ENCODE results near the gene MTHFR.

Gene MTHFR

DNA sequence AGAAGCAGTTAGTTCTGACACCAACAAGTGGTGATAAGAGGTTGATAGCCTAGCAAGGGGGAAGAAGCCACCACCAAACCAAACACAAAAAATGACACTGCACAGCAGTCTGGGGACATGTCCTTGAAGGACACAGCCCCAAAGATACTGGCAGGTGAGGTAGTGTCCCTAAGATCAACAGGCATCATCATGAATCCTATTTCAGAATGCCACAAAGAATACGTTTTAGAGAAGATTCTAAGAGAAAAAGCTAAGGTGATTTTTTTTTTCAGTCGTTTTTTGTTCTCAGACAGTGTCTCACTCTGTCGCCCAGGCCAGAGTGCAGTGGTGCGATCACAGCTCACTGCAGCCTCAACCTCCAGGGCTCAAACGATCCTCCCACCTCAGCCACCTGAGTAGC lies 19.6 kb downstream of the MTHFR start:
- Histone ChIP-seq H3K9me3 (ENCODE audit: insufficient read depth, low read depth, low read length) (no peaks in the 10 kb centered on the region), H3K4me2 (ENCODE audit: low read length) (no peak overlapping the region), H3K9ac (ENCODE audit: low read length) (no peak overlapping the region), H3K4me3 (ENCODE audit: low read depth, low read length) (no peak overlapping the region), H3K23ac (ENCODE audit: low read length) (no peak overlapping the region), H2BK120ac (ENCODE audit: insufficient read depth, low read length, poor library complexity) (no peak overlapping the region), H3K27me3 (ENCODE audit: insufficient read depth, low read length) (no peaks in the 10 kb centered on the region), H3K14ac (ENCODE audit: low read length) (no peak overlapping the region), H2AK5ac (ENCODE audit: low read length) (no peak overlapping the region), H3K36me3 (ENCODE audit: control insufficient read depth in 1 of 2, insufficient read depth in 2 of 2, low read length in 2 of 2) (peaks cover 12 to 13% of the 10 kb centered on the region in 2 experiments), H4K8ac (ENCODE audit: low read depth, low read length) (no peak overlapping the region), H3K79me1 (ENCODE audit: low read length) (peaks cover 8% of the 10 kb centered on the region), H3K4me1 (ENCODE audit: control insufficient read depth in 1 of 2, insufficient read depth in 2 of 2, low read length in 2 of 2) (peaks cover 14 to 19% of the 10 kb centered on the region in 2 experiments), H3K4ac (ENCODE audit: low read depth, low read length) (no peak overlapping the region), H4K91ac (ENCODE audit: low read depth, low read length) (no peak overlapping the region), H2BK12ac (ENCODE audit: low read length) (no peak overlapping the region), H2AFZ (ENCODE audit: insufficient read depth, low read length, poor library complexity) (no peak overlapping the region), H4K12ac (ENCODE audit: low read depth, low read length) (no peak overlapping the region), H2BK5ac (ENCODE audit: low read depth, low read length, poor library complexity) (no peak overlapping the region), H3K18ac (ENCODE audit: low read length) (no peak overlapping the region), H3K27ac (ENCODE audit: low read depth, low read length) (no peak overlapping the region), H3K79me2 (ENCODE audit: control insufficient read depth, insufficient read depth, low read length, poor library complexity) (no peaks in the 10 kb centered on the region)
- DNase-seq: no peak
- WGBS (ENCODE audit: extremely low coverage, insufficient coverage, insufficient read length): no CpG with 5 or more reads among the region's 5 CpGs

DNA sequence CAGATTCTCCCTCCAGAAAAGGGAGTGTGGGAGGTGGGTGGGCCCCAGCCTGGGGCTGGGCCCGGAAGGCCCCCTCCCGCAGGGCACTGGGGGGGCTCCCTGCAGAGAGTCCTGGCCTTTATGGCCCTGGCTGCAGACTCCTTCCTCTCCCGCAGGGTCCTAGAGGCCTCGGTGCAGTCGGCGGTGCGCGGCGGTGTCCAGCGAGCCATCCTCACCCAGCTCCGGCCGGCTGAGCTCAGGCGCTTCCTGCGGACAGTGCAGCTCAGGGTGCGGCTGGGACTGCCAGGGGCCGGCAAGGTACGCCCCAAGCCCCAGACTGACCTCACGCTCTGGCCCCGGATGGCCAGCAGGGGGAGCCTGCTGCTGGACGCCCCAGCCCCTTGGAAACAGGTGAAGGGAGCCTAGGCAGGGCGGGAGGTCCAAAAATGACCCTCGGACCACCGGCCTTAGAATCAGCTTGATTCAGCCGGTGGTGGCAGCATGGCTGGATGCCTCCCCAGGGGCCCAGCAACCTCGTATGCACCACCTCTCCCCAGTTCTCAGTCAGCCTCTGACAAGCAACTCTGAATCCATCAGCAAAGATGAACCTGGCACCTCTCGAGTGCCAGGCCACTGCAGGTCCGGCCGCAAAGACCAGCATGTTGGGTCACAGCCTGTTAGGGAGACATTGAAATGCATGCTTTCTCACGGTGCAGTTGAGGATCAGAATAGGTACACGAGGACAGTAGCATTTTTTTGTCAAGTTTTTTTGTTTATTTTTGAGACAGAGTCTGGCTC lies 20.6 kb downstream of the MTHFR start:
- H3K14ac ChIP-seq (ENCODE audit: low read length): no peak overlapping the region
- H3K9me3 ChIP-seq (ENCODE audit: insufficient read depth, low read depth, low read length): no peaks in the 10 kb centered on the region
- H2AFZ ChIP-seq (ENCODE audit: insufficient read depth, low read length, poor library complexity): peak overlapping the region; percentile 6
- H3K4me2 ChIP-seq (ENCODE audit: low read length): peak overlapping the region; percentile 20
- DNase-seq: peak; percentile 54 to 69
- no peak overlapping the region for H3K18ac ChIP-seq (ENCODE audit: low read length)
- H3K79me2 ChIP-seq (ENCODE audit: control insufficient read depth, insufficient read depth, low read length, poor library complexity): no peaks in the 10 kb centered on the region
- H3K36me3 ChIP-seq (ENCODE audit: control insufficient read depth in 1 of 2, insufficient read depth in 2 of 2, low read length in 2 of 2): peaks cover 4% of the 10 kb centered on the region in 2 experiments
- no CpG with 5 or more reads among the region's 30 CpGs for WGBS (ENCODE audit: extremely low coverage, insufficient coverage, insufficient read length)
- no peak overlapping the region for H3K9ac ChIP-seq (ENCODE audit: low read length)
- no peak overlapping the region for H4K12ac ChIP-seq (ENCODE audit: low read depth, low read length)
- H4K91ac ChIP-seq (ENCODE audit: low read depth, low read length): no peak overlapping the region
- H4K8ac ChIP-seq (ENCODE audit: low read depth, low read length): peak overlapping the region; percentile 15
- no peak overlapping the region for H3K23ac ChIP-seq (ENCODE audit: low read length)
- no peak overlapping the region for H2BK5ac ChIP-seq (ENCODE audit: low read depth, low read length, poor library complexity)
- peaks cover 10% of the 10 kb centered on the region for H3K79me1 ChIP-seq (ENCODE audit: low read length)
- no peak overlapping the region for H3K27ac ChIP-seq (ENCODE audit: low read depth, low read length)
- no peak overlapping the region for H2BK120ac ChIP-seq (ENCODE audit: insufficient read depth, low read length, poor library complexity)
- H2BK12ac ChIP-seq (ENCODE audit: low read length): no peak overlapping the region
- no peak overlapping the region for H3K4ac ChIP-seq (ENCODE audit: low read depth, low read length)
- no peak overlapping the region for H3K4me3 ChIP-seq (ENCODE audit: low read depth, low read length)
- peaks cover 17 to 22% of the 10 kb centered on the region in 2 experiments for H3K4me1 ChIP-seq (ENCODE audit: control insufficient read depth in 1 of 2, insufficient read depth in 2 of 2, low read length in 2 of 2)
- H3K27me3 ChIP-seq (ENCODE audit: insufficient read depth, low read length): no peaks in the 10 kb centered on the region
- H2AK5ac ChIP-seq (ENCODE audit: low read length): no peak overlapping the region

DNA sequence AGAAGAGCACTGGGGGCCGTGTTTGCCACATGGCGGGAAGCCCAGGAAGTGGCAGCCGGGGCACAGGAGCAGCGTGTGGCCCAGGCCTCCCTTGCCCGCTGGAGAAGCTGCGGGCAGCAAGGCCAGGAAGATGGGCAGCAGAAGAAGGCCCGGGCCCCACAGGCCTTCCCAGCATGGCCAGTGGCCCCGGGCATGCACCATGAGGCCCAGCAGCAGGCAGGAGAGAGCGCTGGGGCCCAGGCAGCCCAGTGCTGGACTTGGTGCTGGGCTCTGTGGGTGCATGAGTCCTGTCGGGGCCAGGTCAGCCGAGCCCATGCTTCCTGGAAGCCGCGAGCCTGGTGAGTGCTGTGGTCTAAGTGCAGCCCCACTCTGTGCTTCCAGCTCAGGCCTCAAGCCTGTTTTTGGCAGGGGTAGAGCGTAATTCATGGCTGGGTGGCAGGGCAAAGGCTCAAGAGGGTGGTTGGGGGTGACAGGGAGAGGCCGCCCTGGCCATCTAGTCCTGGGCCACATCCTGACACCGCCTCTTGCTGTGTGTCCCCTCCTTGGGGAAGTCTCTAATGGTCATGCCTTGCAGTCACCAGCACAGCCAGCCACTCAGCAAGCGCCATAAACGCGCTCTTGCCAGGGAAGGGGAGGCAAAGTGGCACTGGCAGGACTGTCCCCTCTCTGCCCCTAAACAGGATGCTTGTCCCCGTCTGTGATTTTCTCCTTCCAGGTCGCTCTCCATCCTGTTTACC lies 21.3 kb downstream of the MTHFR start:
- H3K27ac ChIP-seq (ENCODE audit: low read depth, low read length): no peak overlapping the region
- H3K4me2 ChIP-seq (ENCODE audit: low read length): peak overlapping the region; percentile 20
- no peak overlapping the region for H2BK120ac ChIP-seq (ENCODE audit: insufficient read depth, low read length, poor library complexity)
- peak overlapping the region; percentile 5 for H4K8ac ChIP-seq (ENCODE audit: low read depth, low read length)
- H3K18ac ChIP-seq (ENCODE audit: low read length): no peak overlapping the region
- H3K9ac ChIP-seq (ENCODE audit: low read length): no peak overlapping the region
- no peak overlapping the region for H2AFZ ChIP-seq (ENCODE audit: insufficient read depth, low read length, poor library complexity)
- no peaks in the 10 kb centered on the region for H3K79me2 ChIP-seq (ENCODE audit: control insufficient read depth, insufficient read depth, low read length, poor library complexity)
- no peaks in the 10 kb centered on the region for H3K36me3 ChIP-seq (ENCODE audit: control insufficient read depth in 1 of 2, insufficient read depth in 2 of 2, low read length in 2 of 2)
- no peaks in the 10 kb centered on the region for H3K27me3 ChIP-seq (ENCODE audit: insufficient read depth, low read length)
- H3K14ac ChIP-seq (ENCODE audit: low read length): no peak overlapping the region
- H2AK5ac ChIP-seq (ENCODE audit: low read length): peak overlapping the region; percentile 24
- H4K12ac ChIP-seq (ENCODE audit: low read depth, low read length): no peak overlapping the region
- no peak for DNase-seq
- H4K91ac ChIP-seq (ENCODE audit: low read depth, low read length): no peak overlapping the region
- peak overlapping the region; percentile 37 for H3K4me3 ChIP-seq (ENCODE audit: low read depth, low read length)
- H3K4me1 ChIP-seq (ENCODE audit: control insufficient read depth in 1 of 2, insufficient read depth in 2 of 2, low read length in 2 of 2): peaks cover 17 to 22% of the 10 kb centered on the region in 2 experiments
- WGBS (ENCODE audit: extremely low coverage, insufficient coverage, insufficient read length): no CpG with 5 or more reads among the region's 21 CpGs
- H3K9me3 ChIP-seq (ENCODE audit: insufficient read depth, low read depth, low read length): peaks cover 3% of the 10 kb centered on the region
- H2BK5ac ChIP-seq (ENCODE audit: low read depth, low read length, poor library complexity): no peak overlapping the region
- H3K79me1 ChIP-seq (ENCODE audit: low read length): peaks cover 10% of the 10 kb centered on the region
- H2BK12ac ChIP-seq (ENCODE audit: low read length): no peak overlapping the region
- H3K4ac ChIP-seq (ENCODE audit: low read depth, low read length): no peak overlapping the region
- no peak overlapping the region for H3K23ac ChIP-seq (ENCODE audit: low read length)

DNA sequence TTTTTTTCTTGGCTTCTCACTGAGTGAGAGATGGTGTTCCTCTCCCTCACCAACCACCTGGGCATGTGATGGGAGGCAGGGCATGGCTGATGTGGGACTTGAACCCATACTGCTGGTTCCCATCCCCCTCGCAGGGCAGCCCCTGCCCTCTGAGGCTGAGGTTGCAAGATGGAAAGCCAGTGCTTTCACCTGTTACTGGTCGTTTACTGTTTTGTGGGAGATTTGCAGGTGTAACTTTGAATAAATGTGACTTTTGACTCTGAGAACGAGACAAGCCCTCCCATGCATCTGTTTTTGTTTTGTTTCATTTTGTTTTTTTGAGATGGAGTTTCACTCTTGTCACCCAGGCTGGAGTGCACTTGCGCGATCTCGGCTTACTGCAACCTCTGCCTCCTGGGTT lies 22.2 kb downstream of the MTHFR start:
- Histone ChIP-seq H2BK12ac (ENCODE audit: low read length) (no peak overlapping the region), H3K4me3 (ENCODE audit: low read depth, low read length) (no peak overlapping the region), H2AFZ (ENCODE audit: insufficient read depth, low read length, poor library complexity) (no peak overlapping the region), H4K91ac (ENCODE audit: low read depth, low read length) (no peak overlapping the region), H3K4me2 (ENCODE audit: low read length) (no peak overlapping the region), H2BK120ac (ENCODE audit: insufficient read depth, low read length, poor library complexity) (no peak overlapping the region), H3K4ac (ENCODE audit: low read depth, low read length) (no peak overlapping the region), H3K23ac (ENCODE audit: low read length) (no peak overlapping the region), H2BK5ac (ENCODE audit: low read depth, low read length, poor library complexity) (no peak overlapping the region), H3K9me3 (ENCODE audit: insufficient read depth, low read depth, low read length) (peaks cover 3% of the 10 kb centered on the region), H3K14ac (ENCODE audit: low read length) (no peak overlapping the region), H4K12ac (ENCODE audit: low read depth, low read length) (no peak overlapping the region), H3K79me2 (ENCODE audit: control insufficient read depth, insufficient read depth, low read length, poor library complexity) (no peaks in the 10 kb centered on the region), H3K27me3 (ENCODE audit: insufficient read depth, low read length) (no peaks in the 10 kb centered on the region), H4K8ac (ENCODE audit: low read depth, low read length) (no peak overlapping the region), H3K27ac (ENCODE audit: low read depth, low read length) (no peak overlapping the region), H3K18ac (ENCODE audit: low read length) (no peak overlapping the region), H2AK5ac (ENCODE audit: low read length) (no peak overlapping the region), H3K9ac (ENCODE audit: low read length) (no peak overlapping the region), H3K36me3 (ENCODE audit: control insufficient read depth in 1 of 2, insufficient read depth in 2 of 2, low read length in 2 of 2) (no peaks in the 10 kb centered on the region), H3K4me1 (ENCODE audit: control insufficient read depth in 1 of 2, insufficient read depth in 2 of 2, low read length in 2 of 2) (peaks cover 17 to 22% of the 10 kb centered on the region in 2 experiments), H3K79me1 (ENCODE audit: low read length) (peaks cover 10% of the 10 kb centered on the region)
- no peak for DNase-seq
- no CpG with 5 or more reads among the region's 6 CpGs for WGBS (ENCODE audit: extremely low coverage, insufficient coverage, insufficient read length)

All from trophoblast cell (in vitro differentiated cells and primary cell).